Measurements from ENCODE around the gene TACC2.

DNA sequence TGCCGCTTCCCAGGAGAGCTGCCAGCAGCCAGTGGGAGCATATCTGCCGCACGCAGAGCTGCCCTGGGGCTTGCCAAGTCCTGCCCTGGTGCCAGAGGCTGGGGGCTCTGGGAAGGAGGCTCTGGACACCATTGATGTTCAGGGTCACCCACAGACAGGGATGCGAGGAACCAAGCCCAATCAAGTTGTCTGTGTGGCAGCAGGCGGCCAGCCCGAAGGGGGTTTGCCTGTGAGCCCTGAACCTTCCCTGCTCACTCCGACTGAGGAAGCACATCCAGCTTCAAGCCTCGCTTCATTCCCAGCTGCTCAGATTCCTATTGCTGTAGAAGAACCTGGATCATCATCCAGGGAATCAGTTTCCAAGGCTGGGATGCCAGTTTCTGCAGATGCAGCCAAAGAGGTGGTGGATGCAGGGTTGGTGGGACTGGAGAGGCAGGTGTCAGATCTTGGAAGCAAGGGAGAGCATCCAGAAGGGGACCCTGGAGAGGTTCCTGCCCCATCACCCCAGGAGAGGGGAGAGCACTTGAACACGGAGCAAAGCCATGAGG, 94.6 kb downstream of the TACC2 start:
- TF ChIP-seq, protein P1, sequence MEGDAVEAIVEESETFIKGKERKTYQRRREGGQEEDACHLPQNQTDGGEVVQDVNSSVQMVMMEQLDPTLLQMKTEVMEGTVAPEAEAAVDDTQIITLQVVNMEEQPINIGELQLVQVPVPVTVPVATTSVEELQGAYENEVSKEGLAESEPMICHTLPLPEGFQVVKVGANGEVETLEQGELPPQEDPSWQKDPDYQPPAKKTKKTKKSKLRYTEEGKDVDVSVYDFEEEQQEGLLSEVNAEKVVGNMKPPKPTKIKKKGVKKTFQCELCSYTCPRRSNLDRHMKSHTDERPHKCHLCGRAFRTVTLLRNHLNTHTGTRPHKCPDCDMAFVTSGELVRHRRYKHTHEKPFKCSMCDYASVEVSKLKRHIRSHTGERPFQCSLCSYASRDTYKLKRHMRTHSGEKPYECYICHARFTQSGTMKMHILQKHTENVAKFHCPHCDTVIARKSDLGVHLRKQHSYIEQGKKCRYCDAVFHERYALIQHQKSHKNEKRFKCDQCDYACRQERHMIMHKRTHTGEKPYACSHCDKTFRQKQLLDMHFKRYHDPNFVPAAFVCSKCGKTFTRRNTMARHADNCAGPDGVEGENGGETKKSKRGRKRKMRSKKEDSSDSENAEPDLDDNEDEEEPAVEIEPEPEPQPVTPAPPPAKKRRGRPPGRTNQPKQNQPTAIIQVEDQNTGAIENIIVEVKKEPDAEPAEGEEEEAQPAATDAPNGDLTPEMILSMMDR (IDR thresholded peaks at IDR 0.05; ENCODE audit: extremely low read depth in 1 of 2, insufficient read depth in 1 of 2, low read depth in 1 of 2, low read length in 2 of 2): no peak
- TF ChIP-seq POLR2A (IDR thresholded peaks at IDR 0.05; ENCODE audit: low read depth, low read length): no peak
- no peak for TF ChIP-seq POLR2AphosphoS5 (IDR thresholded peaks at IDR 0.05; ENCODE audit: insufficient read depth, low read depth, low read length)
- TF ChIP-seq EZH2 (IDR thresholded peaks at IDR 0.05; ENCODE audit: borderline replicate concordance, low read depth, low read length, severe bottlenecking): no peak
- TF ChIP-seq JUN (IDR thresholded peaks at IDR 0.05; ENCODE audit: borderline replicate concordance, insufficient read depth, insufficient read length, low read depth): no peak
- TF ChIP-seq GATA2 (IDR thresholded peaks at IDR 0.05; ENCODE audit: insufficient read depth, insufficient read length, low read depth, low read length): no peak
